Thyroid gland (tissue), 4 donors: ENCODE measurements around the gene SHCBP1L. TPM values are rescaled to one million over a fixed set of nuclear protein-coding genes. Genes with fewer than 3 reads are reported as not detected.

Experiments
- DNase-seq, 2 donors: peaks; one replicate each; pipeline ENCODE4 v3.0.0-alpha.2; 2019
- H3K27ac ChIP-seq, 3 donors: fragments of 200-600 bp; sonication (generic); 1 replicate in 2 of 3; 2 replicates in 1 of 3; pipeline ENCODE4 v1.5.1; 2016 to 2019; ENCODE audit warnings: mild to moderate bottlenecking in 1 of 3, moderate library complexity in 1 of 3
- H3K27me3 ChIP-seq: fragments of 200-600 bp; sonication (generic); one replicate; pipeline ENCODE4 v1.5.1; 2019
- H3K36me3 ChIP-seq, 2 donors: fragments of 200-600 bp; sonication (generic); one replicate each; pipeline ENCODE4 v1.5.1; 2016 to 2019
- H3K4me1 ChIP-seq, 2 donors: fragments of 200-600 bp; sonication (generic); one replicate each; pipeline ENCODE4 v1.5.1; 2017 to 2019
- H3K4me3 ChIP-seq, 3 donors: fragments of 200-600 bp; sonication (generic); replicated peaks in 1 of 3; 1 replicate in 2 of 3; 2 replicates in 1 of 3; pipeline ENCODE4 v1.5.1; 2016; ENCODE audit warnings: mild to moderate bottlenecking in 1 of 3
- H3K9me3 ChIP-seq: fragments of 200-600 bp; sonication (generic); one replicate; pipeline ENCODE4 v1.5.1; 2017
- POLR2A ChIP-seq, 2 donors: fragments of 450-650 bp; IDR thresholded peaks; one replicate each; pipeline ENCODE4 v1.6.1; 2017; ENCODE audit warnings: antibody characterized with exemption in 2 of 2, mild to moderate bottlenecking in 2 of 2, moderate library complexity in 1 of 2
- WGBS, 2 donors: methylation state at CpG; one replicate each; pipeline ENCODE4 v1.1.5; 2017; 5-methylcytosine and 5-hydroxymethylcytosine counted together
- intact Hi-C: fragments of 100-400 bp; cut with DNase I; formaldehyde crosslinking; loops from one replicate; pipeline ENCODE4 v1.15.1; 2023
- total RNA-seq, 4 donors: library from RNA; depleted of rRNA; stranded (reverse); fragments of >200 nt; gene quantifications; one replicate each; pipeline ENCODE4 v1.2.3, GENCODE V29; 2016
- TF ChIP-seq, protein P1 (sequence below), 6 experiments: fragments of 200-600 bp in 3 of 6; fragments of 450-650 bp in 3 of 6; sonication (generic) in 3 of 6; IDR thresholded peaks; one replicate each; pipeline ENCODE4 v1.5.1; 2016 to 2019; ENCODE audit warnings: antibody characterized with exemption in 6 of 6, mild to moderate bottlenecking in 2 of 6, inconsistent platforms in 1 of 6, moderate library complexity in 1 of 6

Gene SHCBP1L
- total RNA-seq, 4 donors from 2014 or later, result 1.3 TPM; not detected in 3

DNA sequence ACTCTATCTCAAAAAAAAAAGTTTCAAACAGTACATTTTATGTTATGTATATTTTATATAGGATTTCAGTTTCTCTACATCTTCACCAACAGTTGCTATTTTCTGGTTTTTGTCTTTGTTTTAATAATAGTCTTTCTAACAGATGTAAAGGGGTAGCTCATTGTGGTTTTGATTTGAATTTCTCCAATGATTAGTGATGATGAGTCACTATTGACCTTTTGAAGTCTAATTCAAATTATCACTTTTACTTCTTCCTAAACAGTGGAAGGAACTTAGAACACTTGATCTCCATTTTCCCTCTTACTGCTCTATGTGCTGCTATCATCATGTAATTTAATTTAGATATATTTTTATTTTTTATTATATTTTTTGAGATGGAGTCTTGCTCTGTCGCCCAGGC is 31.7 kb upstream of the SHCBP1L start:
- WGBS, 2 donors, result 100% methylated on average over 1 of the region's 1 CpG
- Histone ChIP-seq H3K9me3 (no peaks in the 10 kb centered on the region), H3K4me3 (no peak overlapping the region), H3K4me1 (no peaks in the 10 kb centered on the region), H3K27ac (no peak overlapping the region), H3K36me3 (no peaks in the 10 kb centered on the region), H3K27me3 (no peaks in the 10 kb centered on the region)
- intact Hi-C loops, result no loop called here
- DNase-seq, result no peak
- TF ChIP-seq POLR2A (IDR thresholded peaks at IDR 0.05), result no peak
- TF ChIP-seq, protein P1, sequence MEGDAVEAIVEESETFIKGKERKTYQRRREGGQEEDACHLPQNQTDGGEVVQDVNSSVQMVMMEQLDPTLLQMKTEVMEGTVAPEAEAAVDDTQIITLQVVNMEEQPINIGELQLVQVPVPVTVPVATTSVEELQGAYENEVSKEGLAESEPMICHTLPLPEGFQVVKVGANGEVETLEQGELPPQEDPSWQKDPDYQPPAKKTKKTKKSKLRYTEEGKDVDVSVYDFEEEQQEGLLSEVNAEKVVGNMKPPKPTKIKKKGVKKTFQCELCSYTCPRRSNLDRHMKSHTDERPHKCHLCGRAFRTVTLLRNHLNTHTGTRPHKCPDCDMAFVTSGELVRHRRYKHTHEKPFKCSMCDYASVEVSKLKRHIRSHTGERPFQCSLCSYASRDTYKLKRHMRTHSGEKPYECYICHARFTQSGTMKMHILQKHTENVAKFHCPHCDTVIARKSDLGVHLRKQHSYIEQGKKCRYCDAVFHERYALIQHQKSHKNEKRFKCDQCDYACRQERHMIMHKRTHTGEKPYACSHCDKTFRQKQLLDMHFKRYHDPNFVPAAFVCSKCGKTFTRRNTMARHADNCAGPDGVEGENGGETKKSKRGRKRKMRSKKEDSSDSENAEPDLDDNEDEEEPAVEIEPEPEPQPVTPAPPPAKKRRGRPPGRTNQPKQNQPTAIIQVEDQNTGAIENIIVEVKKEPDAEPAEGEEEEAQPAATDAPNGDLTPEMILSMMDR (IDR thresholded peaks at IDR 0.05), result no peak

DNA sequence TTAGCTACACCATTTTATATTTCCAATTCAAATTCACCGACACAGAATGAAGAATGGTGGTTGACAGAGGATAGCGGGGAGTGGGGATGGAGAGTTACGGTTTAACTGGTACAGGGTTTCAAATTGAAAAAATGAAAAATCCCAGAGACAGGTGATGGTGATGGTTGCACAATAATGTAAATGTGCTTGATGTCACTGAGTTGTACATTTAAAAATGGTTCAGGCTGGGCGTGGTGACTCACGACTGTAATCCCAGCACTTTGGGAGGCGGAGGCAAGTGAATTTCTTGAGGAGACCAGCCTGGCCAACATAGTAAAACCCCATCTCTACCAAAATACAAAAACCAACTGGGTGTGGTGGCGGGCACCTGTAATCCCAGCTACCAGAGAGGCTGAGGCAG is 31.2 kb upstream of the SHCBP1L start:
- Histone ChIP-seq H3K4me3 (no peak overlapping the region), H3K36me3 (no peaks in the 10 kb centered on the region), H3K9me3 (no peaks in the 10 kb centered on the region), H3K27me3 (no peaks in the 10 kb centered on the region), H3K4me1 (no peaks in the 10 kb centered on the region), H3K27ac (no peak overlapping the region)
- intact Hi-C loops, result no loop called here
- WGBS, 2 donors, result 96% methylated on average over 7 of the region's 7 CpGs
- DNase-seq, result no peak
- no peak for TF ChIP-seq POLR2A (IDR thresholded peaks at IDR 0.05)
- TF ChIP-seq, protein P1 (IDR thresholded peaks at IDR 0.05), result no peak

DNA sequence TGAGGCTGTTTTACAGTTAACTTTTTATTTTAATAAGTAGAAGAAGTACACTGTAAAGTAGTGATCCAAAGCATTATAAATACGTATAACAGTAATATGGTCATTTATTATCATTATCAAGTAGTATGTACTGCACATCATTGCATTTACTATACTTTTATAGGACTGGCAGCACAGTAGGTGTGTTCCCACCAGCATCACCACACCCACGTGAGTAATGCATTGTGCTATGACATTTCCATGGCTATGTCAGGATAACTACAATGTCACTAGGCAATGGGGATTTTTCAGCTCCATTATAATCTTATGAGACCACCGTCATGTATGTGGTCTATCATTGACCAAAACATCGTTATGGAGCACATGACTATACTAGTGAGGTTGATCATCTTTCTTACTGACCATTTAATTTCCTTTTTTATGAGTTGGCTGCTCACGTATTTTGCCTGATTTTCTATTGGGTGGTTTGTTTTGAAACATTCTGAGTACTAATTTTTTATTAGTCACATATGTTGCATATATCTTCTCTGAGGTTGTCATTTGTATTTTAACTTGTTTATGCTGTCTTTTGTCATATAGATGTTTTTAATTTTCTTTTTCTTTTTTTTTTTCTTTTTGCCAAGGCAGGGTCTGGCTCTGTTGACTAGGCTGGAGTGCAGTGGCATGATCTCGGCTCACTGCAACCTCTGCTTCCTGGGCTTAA is 25.3 kb upstream of the SHCBP1L start:
- intact Hi-C loops, result no loop called here
- TF ChIP-seq, protein P1 (IDR thresholded peaks at IDR 0.05), result no peak
- no peak for TF ChIP-seq POLR2A (IDR thresholded peaks at IDR 0.05)
- WGBS, 2 donors, result 91 to 94% methylated on average over 6 of the region's 6 CpGs

DNA sequence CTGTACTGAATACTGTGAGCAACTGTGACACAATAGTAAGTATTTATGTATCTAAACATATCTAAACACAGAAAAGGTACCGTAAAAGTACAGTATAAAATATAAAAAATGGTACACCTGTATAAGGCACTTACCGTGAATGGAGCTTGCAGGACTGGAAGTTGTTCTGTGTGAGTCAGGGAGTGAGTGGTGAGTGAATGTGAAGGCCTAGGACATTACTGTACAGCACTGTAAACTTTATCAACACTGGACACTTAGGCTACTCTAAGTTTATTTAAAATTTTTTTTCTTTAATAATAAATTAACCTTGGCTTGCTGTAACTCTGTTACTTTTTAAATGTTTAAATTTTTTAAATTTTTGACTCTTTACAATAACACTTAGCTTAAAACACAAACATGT is 24.5 kb upstream of the SHCBP1L start:
- no peaks in the 10 kb centered on the region for H3K27me3 ChIP-seq
- no peak overlapping the region for H3K4me3 ChIP-seq
- H3K9me3 ChIP-seq, result no peaks in the 10 kb centered on the region
- DNase-seq, result no peak
- TF ChIP-seq POLR2A (IDR thresholded peaks at IDR 0.05), result no peak
- TF ChIP-seq, protein P1 (IDR thresholded peaks at IDR 0.05), result no peak
- intact Hi-C loops, result no loop called here
- WGBS, 2 donors, result 96 to 97% methylated on average over 2 of the region's 2 CpGs
- no peaks in the 10 kb centered on the region for H3K36me3 ChIP-seq
- H3K27ac ChIP-seq, result no peak overlapping the region
- no peaks in the 10 kb centered on the region for H3K4me1 ChIP-seq

More for the DNA sequence above, 25.3 kb upstream of the SHCBP1L start:
- Histone ChIP-seq H3K27ac (no peak overlapping the region), H3K4me1 (no peaks in the 10 kb centered on the region), H3K27me3 (no peaks in the 10 kb centered on the region), H3K9me3 (no peaks in the 10 kb centered on the region), H3K4me3 (no peak overlapping the region), H3K36me3 (no peaks in the 10 kb centered on the region)
- no peak for DNase-seq

DNA sequence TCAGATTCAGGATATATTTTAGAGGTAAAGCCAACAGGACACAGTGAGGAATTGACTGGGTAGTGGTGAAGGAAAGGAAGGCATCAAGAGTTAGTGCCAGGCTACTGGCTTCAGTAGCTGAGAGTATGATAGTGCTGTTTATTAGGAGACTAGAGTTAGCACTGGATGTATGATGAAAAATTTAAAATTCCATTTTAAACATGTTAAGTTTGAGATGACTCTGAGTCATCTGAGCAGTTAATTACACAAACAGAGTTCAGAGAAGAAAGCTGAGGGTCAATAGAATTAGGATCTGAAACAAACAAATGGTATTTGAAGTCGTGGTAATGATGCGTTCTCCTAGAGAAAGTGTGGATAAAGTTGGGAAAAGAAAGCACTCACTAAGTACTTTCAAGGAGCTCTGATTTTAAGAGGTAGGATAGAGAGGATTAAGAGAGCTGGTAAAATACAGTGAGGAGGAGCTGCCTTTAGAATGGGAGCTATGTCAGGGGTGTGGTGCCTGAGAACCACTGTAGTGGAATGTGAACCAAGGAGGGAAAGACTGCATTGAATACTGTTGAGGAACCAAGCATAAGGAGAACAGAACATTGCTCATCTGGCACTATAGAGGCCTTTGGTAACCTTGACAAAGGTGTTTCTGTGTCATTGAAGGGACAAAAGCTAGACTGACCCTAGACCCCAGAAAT is 21.7 kb upstream of the SHCBP1L start:
- H3K9me3 ChIP-seq, result no peaks in the 10 kb centered on the region
- H3K36me3 ChIP-seq, result no peaks in the 10 kb centered on the region
- no peak overlapping the region for H3K4me3 ChIP-seq
- no peaks in the 10 kb centered on the region for H3K27me3 ChIP-seq
- intact Hi-C loops, result no loop called here
- DNase-seq, result no peak
- TF ChIP-seq, protein P1 (IDR thresholded peaks at IDR 0.05), result no peak
- TF ChIP-seq POLR2A (IDR thresholded peaks at IDR 0.05), result no peak
- no peaks in the 10 kb centered on the region for H3K4me1 ChIP-seq
- 82 to 83% methylated on average over 2 of the region's 2 CpGs for WGBS, 2 donors
- H3K27ac ChIP-seq, result no peak overlapping the region
